Hepatocyte (in vitro differentiated cells): ENCODE data around the gene CORO7.

Source experiments
- CTCF ChIP-seq: fragments of 200-600 bp; sonication (generic); IDR thresholded peaks from 2 replicates; pipeline ENCODE4 v1.5.1; 2016; ENCODE audit warnings: antibody characterized with exemption, mild to moderate bottlenecking; ENCODE audit not compliant: poor library complexity
- EZH2 ChIP-seq: fragments of 200-600 bp; sonication (generic); IDR thresholded peaks from 2 replicates; pipeline ENCODE4 v1.6.1; 2016; ENCODE audit warnings: antibody characterized with exemption, mild to moderate bottlenecking, borderline replicate concordance
- EZH2phosphoT487 ChIP-seq: fragments of 200-600 bp; sonication (generic); IDR thresholded peaks from one replicate; pipeline ENCODE4 v1.6.1; 2018; ENCODE audit warnings: antibody characterized with exemption, mild to moderate bottlenecking, low read depth, moderate library complexity; ENCODE audit not compliant: unreplicated experiment, severe bottlenecking

GRCh38 chr16:4376126-4376892 is 40.1 kb downstream of the CORO7 start:
- TF ChIP-seq EZH2phosphoT487 (no peak), CTCF (no peak), EZH2 (no peak)
